Endothelial cell of umbilical vein (primary cell): ENCODE measurements around the gene KCNIP1. TPM values are rescaled to one million over a fixed set of nuclear protein-coding genes. Genes with fewer than 3 reads are reported as not detected.

Experiments
- BruUV-seq: library from RNA; stranded (reverse); fragments of 400-500 nt; replicated peaks from 2 replicates; lab custom pipeline; 2021; lab: Mats Ljungman, UMichigan
- CTCF ChIA-PET: fragments of 300-600, 350-600 bp; sonication (Branson Sonifier 250); formaldehyde crosslinking; loops from one replicate; lab custom pipeline; 2021; ENCODE audit warnings: antibody characterized with exemption, inconsistent platforms; lab: Charles Lee
- POLR2A ChIA-PET: fragments of 300-600, 350-600 bp; sonication (Branson Sonifier 250); formaldehyde crosslinking; loops from one replicate; lab custom pipeline; 2021; ENCODE audit warnings: antibody characterized with exemption, inconsistent platforms; lab: Charles Lee
- DNase-seq: peaks from one replicate; pipeline ENCODE4 v3.0.0-alpha.2; 2011; ENCODE audit warnings: low read depth, low spot score
- FAIRE-seq: peaks from 2 replicates; lab custom pipeline; 2011; peaks lifted over from hg19 to GRCh38; lab: Jason Lieb, UNC
- H2AFZ ChIP-seq: 2 replicates; pipeline ENCODE4 v1.6.0; 2012; ENCODE audit warnings: low read depth, low read length, control low read depth, inconsistent platforms
- H3K27ac ChIP-seq: 2 replicates; pipeline ENCODE4 v1.5.1; 2011; ENCODE audit warnings: low read depth, mild to moderate bottlenecking, control low read depth, low read length, moderate library complexity; ENCODE audit not compliant: insufficient read depth
- H3K27me3 ChIP-seq, 2 experiments: 2 replicates each; pipeline versions ENCODE4 v1.6.0 to v1.6.1; 2011; ENCODE audit warnings: low read length in 2 of 2, mixed read lengths in 1 of 2; ENCODE audit not compliant: control insufficient read depth in 2 of 2, insufficient read depth in 2 of 2
- H3K36me3 ChIP-seq, 2 experiments: 2 replicates in 1 of 2; 3 replicates in 1 of 2; pipeline ENCODE4 v1.5.1; 2011; ENCODE audit warnings: low read length in 2 of 2, mild to moderate bottlenecking in 1 of 2, moderate library complexity in 1 of 2; ENCODE audit not compliant: control insufficient read depth in 2 of 2, insufficient read depth in 2 of 2; ENCODE audit errors: extremely low read depth in 1 of 2
- H3K4me1 ChIP-seq: 3 replicates; pipeline ENCODE4 v1.5.1; 2011; ENCODE audit warnings: mild to moderate bottlenecking, low read length; ENCODE audit not compliant: control insufficient read depth, insufficient read depth; ENCODE audit errors: extremely low read depth
- H3K4me2 ChIP-seq: 2 replicates; pipeline ENCODE4 v1.6.1; 2011; ENCODE audit warnings: low read length, control low read depth, mixed read lengths; ENCODE audit not compliant: insufficient read depth
- H3K4me3 ChIP-seq, 3 experiments: fragments of 200-600 bp in 1 of 3; sonication (generic), shearing (Covaris generic) in 1 of 3; replicated peaks in 1 of 3; 2 replicates each; pipeline ENCODE4 v1.5.1; 2011 to 2016; ENCODE audit warnings: control low read depth in 3 of 3, low read length in 3 of 3, mild to moderate bottlenecking in 2 of 3, inconsistent platforms in 1 of 3, low read depth in 1 of 3, moderate library complexity in 1 of 3; ENCODE audit not compliant: insufficient read depth in 1 of 3
- H3K79me2 ChIP-seq: 2 replicates; pipeline ENCODE4 v1.6.0; 2012; ENCODE audit warnings: low read length, inconsistent platforms; ENCODE audit not compliant: control insufficient read depth, insufficient read depth
- H3K9ac ChIP-seq: replicated peaks from 2 replicates; pipeline ENCODE3; 2011; ENCODE audit warnings: low read length, control low read depth; ENCODE audit not compliant: insufficient read depth; ENCODE audit errors: extremely low read depth
- H3K9me1 ChIP-seq: replicated peaks from 3 replicates; pipeline ENCODE4 v1.6.0; 2011; ENCODE audit warnings: mild to moderate bottlenecking, low read length; ENCODE audit not compliant: control insufficient read depth, insufficient read depth; ENCODE audit errors: extremely low read depth
- H3K9me3 ChIP-seq: replicated peaks from 2 replicates; pipeline ENCODE4 v1.5.1; 2012; ENCODE audit warnings: low read length, inconsistent platforms; ENCODE audit not compliant: control insufficient read depth, insufficient read depth
- H4K20me1 ChIP-seq: replicated peaks from 2 replicates; pipeline ENCODE3; 2011; ENCODE audit warnings: mild to moderate bottlenecking, low read length; ENCODE audit not compliant: control insufficient read depth, insufficient read depth; ENCODE audit errors: extremely low read depth
- CTCF ChIP-seq, 2 donors: IDR thresholded peaks; 1 replicate in 1 of 2; 2 replicates in 1 of 2; pipeline ENCODE4 v1.5.1; 2011; ENCODE audit warnings: low read length in 2 of 2, mild to moderate bottlenecking in 2 of 2, moderate library complexity in 2 of 2, control low read depth in 1 of 2, inconsistent platforms in 1 of 2, low read depth in 1 of 2; ENCODE audit not compliant: insufficient read depth in 1 of 2; ENCODE audit errors: extremely low read depth in 1 of 2
- EZH2 ChIP-seq: IDR thresholded peaks from 2 replicates; pipeline ENCODE4 v1.6.1; 2012; ENCODE audit warnings: borderline replicate concordance, low read depth, mild to moderate bottlenecking, moderate library complexity, low read length, inconsistent platforms; ENCODE audit not compliant: severe bottlenecking
- FOS ChIP-seq: IDR thresholded peaks from 2 replicates; pipeline ENCODE4 v1.6.1; 2011; ENCODE audit warnings: mild to moderate bottlenecking, low read length, moderate library complexity, borderline replicate concordance; ENCODE audit not compliant: insufficient read depth
- GATA2 ChIP-seq: IDR thresholded peaks from 2 replicates; pipeline ENCODE4 v1.7.0; 2011; ENCODE audit warnings: low read depth, mild to moderate bottlenecking, moderate library complexity, mixed read lengths, low read length; ENCODE audit not compliant: insufficient read length, insufficient read depth
- JUN ChIP-seq: IDR thresholded peaks from 2 replicates; pipeline ENCODE4 v1.6.1; 2011; ENCODE audit warnings: borderline replicate concordance, low read depth; ENCODE audit not compliant: insufficient read length, insufficient read depth
- MYC ChIP-seq: IDR thresholded peaks from one replicate; pipeline ENCODE4 v1.6.1; 2011; ENCODE audit warnings: mild to moderate bottlenecking, low read depth, low read length
- POLR2A ChIP-seq: IDR thresholded peaks from 2 replicates; pipeline ENCODE4 v1.6.1; 2012; ENCODE audit warnings: low read depth, mild to moderate bottlenecking, control low read depth, low read length
- POLR2AphosphoS5 ChIP-seq: IDR thresholded peaks from 2 replicates; pipeline ENCODE4 v1.6.1; 2012; ENCODE audit warnings: low read depth, mild to moderate bottlenecking, control low read depth, low read length, moderate library complexity; ENCODE audit not compliant: insufficient read depth
- dilution Hi-C: fragments of 300-500 bp; cut with MboI; formaldehyde crosslinking; loops from one replicate; pipeline ENCODE4 v1.15.0; 2019; ENCODE audit warnings: low sequenced_read_pairs; ENCODE audit not compliant: extremely low pct_ligation_motif_present
- intact Hi-C: fragments of 100-400 bp; cut with micrococcal nuclease; formaldehyde crosslinking; loops from one replicate; pipeline ENCODE4 v1.10.0; 2022
- polyA plus RNA-seq, 4 experiments: library from polyadenylated mRNA; depleted of rRNA in 3 of 4; stranded (reverse) in 3 of 4; unstranded in 1 of 4; fragments of >200 nt; gene quantifications; 2 replicates each; pipeline versions ENCODE4 v1.2.1 to v1.2.3, GENCODE V29; 2011 to 2012; ENCODE audit warnings: missing spikeins in 1 of 4
- total RNA-seq: library from RNA; stranded (reverse); gene quantifications from 2 replicates; pipeline ENCODE4 v1.2.3, GENCODE V29; 2021
- TF ChIP-seq, protein P1 (sequence below): IDR thresholded peaks from 2 replicates; pipeline ENCODE4 v1.6.1; 2011; ENCODE audit not compliant: insufficient read depth, insufficient read length

The KCNIP1 gene
- total and polyA plus RNA-seq, 2 donors (not counting 3 experiments of a cell fraction or from before 2014, with no cell fraction given): 0.15 TPM; not detected in 1

- no TSS peak for BruUV-seq
- ChIA-PET POLR2A (no interaction called here), CTCF (no interaction called here)
- Histone ChIP-seq H3K4me1 (no peaks in the 10 kb centered on the region), H3K9me3 (no peaks in the 10 kb centered on the region), H4K20me1 (no peaks in the 10 kb centered on the region), H3K27me3 (peaks cover 0 to 5% of the 10 kb centered on the region in 2 experiments), H3K27ac (no peak overlapping the region), H3K79me2 (no peaks in the 10 kb centered on the region), H3K36me3 (no peaks in the 10 kb centered on the region), H3K9ac (no peak overlapping the region), H3K4me2 (no peak overlapping the region), H3K4me3 (no peak overlapping the region), H3K9me1 (no peaks in the 10 kb centered on the region), H2AFZ (no peak overlapping the region)
- DNase-seq: no peak
- TF ChIP-seq POLR2A: no peak
- no peak for TF ChIP-seq FOS
- dilution Hi-C loops (no loop called here), intact Hi-C loops (no loop called here)
- FAIRE-seq: no peak
Measured at GRCh38 chr5:170693701-170694100, 189.9 kb downstream of the KCNIP1 start.

GRCh38 chr5:170694911-170695310 lies 191.1 kb downstream of the KCNIP1 start:
- CTCF ChIA-PET: no interaction called here
- no peak overlapping the region for H3K27ac ChIP-seq
- H2AFZ ChIP-seq: no peak overlapping the region
- no peaks in the 10 kb centered on the region for H3K9me3 ChIP-seq
- dilution Hi-C loops: no loop called here
- DNase-seq (no peak), FAIRE-seq (no peak)
- no peak overlapping the region for H3K4me3 ChIP-seq
- H4K20me1 ChIP-seq: no peaks in the 10 kb centered on the region
- H3K4me2 ChIP-seq: no peak overlapping the region
- peaks cover 0 to 2% of the 10 kb centered on the region in 2 experiments for H3K27me3 ChIP-seq
- no peaks in the 10 kb centered on the region for H3K4me1 ChIP-seq
- no peak overlapping the region for H3K9ac ChIP-seq
- intact Hi-C loops: no loop called here
- no peaks in the 10 kb centered on the region for H3K9me1 ChIP-seq
- BruUV-seq: no TSS peak
- POLR2A ChIA-PET: no interaction called here
- H3K79me2 ChIP-seq: no peaks in the 10 kb centered on the region
- TF ChIP-seq POLR2AphosphoS5: no peak
- TF ChIP-seq GATA2: no peak
- TF ChIP-seq, protein P1, sequence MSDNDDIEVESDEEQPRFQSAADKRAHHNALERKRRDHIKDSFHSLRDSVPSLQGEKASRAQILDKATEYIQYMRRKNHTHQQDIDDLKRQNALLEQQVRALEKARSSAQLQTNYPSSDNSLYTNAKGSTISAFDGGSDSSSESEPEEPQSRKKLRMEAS: no peak
- no peak for TF ChIP-seq MYC
- no peak for TF ChIP-seq POLR2A
- TF ChIP-seq FOS: no peak
- no peak for TF ChIP-seq CTCF (IDR thresholded peaks at IDR 0.05; ENCODE audit: extremely low read depth in 1 of 2, insufficient read depth in 1 of 2, low read depth in 1 of 2, low read length in 2 of 2)
- no peak for TF ChIP-seq JUN
- TF ChIP-seq EZH2: no peak
- H3K36me3 ChIP-seq: no peaks in the 10 kb centered on the region
